Activated CD4-positive, alpha-beta T cell treated with anti-CD3 and anti-CD28 coated beads, Interleukin-2, amount 10 ng/mL, durations not matched to agents 24 days and 14 days (primary cell): ENCODE data around the gene CNTLN. TPM values are rescaled to one million over a fixed set of nuclear protein-coding genes. Genes with fewer than 3 reads are reported as not detected.
"Not testable (repeated sequence)": the region's sequence is repeated elsewhere in the genome, so short reads cannot be mapped to it uniquely, and the experiment has no call there.

Experiments used
- DNase-seq: peaks from one replicate; pipeline ENCODE4 v3.0.0; 2022
- H3K27ac Mint-ChIP-seq: one replicate; pipeline ENCODE4 v1.8.0; 2022; ENCODE audit warnings: mild to moderate bottlenecking, mixed read lengths
- H3K27me3 Mint-ChIP-seq: one replicate; pipeline ENCODE4 v1.8.0; 2022; ENCODE audit warnings: mixed read lengths
- H3K36me3 Mint-ChIP-seq: one replicate; pipeline ENCODE4 v1.8.0; 2022; ENCODE audit warnings: low read depth, mild to moderate bottlenecking, mixed read lengths
- H3K4me1 Mint-ChIP-seq: one replicate; pipeline ENCODE4 v1.8.0; 2021; ENCODE audit warnings: mixed read lengths
- H3K4me3 Mint-ChIP-seq: one replicate; pipeline ENCODE4 v1.8.0; 2022; ENCODE audit warnings: mild to moderate bottlenecking, moderate library complexity, mixed read lengths
- H3K9me3 Mint-ChIP-seq: one replicate; pipeline ENCODE4 v1.8.0; 2021; ENCODE audit warnings: mixed read lengths
- intact Hi-C: fragments of 100-400 bp; cut with micrococcal nuclease; formaldehyde crosslinking; loops from one replicate; pipeline ENCODE4 v1.15.1; 2023
- total RNA-seq: library from RNA; stranded (reverse); gene quantifications from 2 replicates; pipeline ENCODE4 v1.2.3, GENCODE V29; 2022

CNTLN gene
- total RNA-seq, 1 donor from 2014 or later, result 1.6 TPM

- no peak for DNase-seq
- Mint-ChIP-seq H3K27me3 (no peaks in the 10 kb centered on the region), H3K27ac (no peak overlapping the region), H3K36me3 (no peaks in the 10 kb centered on the region), H3K4me3 (no peak overlapping the region), H3K4me1 (no peaks in the 10 kb centered on the region), H3K9me3 (peaks cover 11% of the 10 kb centered on the region)
- intact Hi-C loops, result no loop called here
Measured at GRCh38 chr9:17367035-17367434, 232.2 kb downstream of the CNTLN start.

- H3K4me1 Mint-ChIP-seq, result no peaks in the 10 kb centered on the region
- intact Hi-C loops, result no loop called here
- H3K36me3 Mint-ChIP-seq, result no peaks in the 10 kb centered on the region
- H3K4me3 Mint-ChIP-seq, result no peak overlapping the region
- peaks cover 9% of the 10 kb centered on the region for H3K9me3 Mint-ChIP-seq
- H3K27ac Mint-ChIP-seq, result no peak overlapping the region
- H3K27me3 Mint-ChIP-seq, result no peaks in the 10 kb centered on the region
- no peak for DNase-seq
Measured at GRCh38 chr9:17380126-17380861, 245.5 kb downstream of the CNTLN start.

DNA sequence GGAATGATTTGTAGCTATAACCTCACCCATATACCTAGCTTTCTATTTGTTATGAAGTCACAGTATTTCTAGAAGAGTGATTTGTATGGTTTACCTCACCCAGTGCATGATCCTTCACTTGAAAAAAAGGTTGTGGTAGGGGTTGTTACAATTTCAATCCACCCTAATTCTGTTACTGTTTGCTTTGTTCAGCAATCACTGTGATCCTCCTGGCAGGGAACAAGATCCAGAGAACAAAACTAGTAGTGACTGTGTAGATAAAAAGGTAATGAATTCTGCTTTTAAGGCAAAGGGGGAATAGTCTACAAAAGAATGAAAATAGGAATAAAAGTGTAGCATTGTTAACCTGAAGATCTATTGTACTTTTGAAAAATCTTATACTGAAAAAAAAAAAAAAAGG is 252.7 kb downstream of the CNTLN start:
- peaks cover 3% of the 10 kb centered on the region for H3K9me3 Mint-ChIP-seq
- no peak overlapping the region for H3K27ac Mint-ChIP-seq

GRCh38 chr9:17389026-17389425 is 254.2 kb downstream of the CNTLN start:
- H3K27ac Mint-ChIP-seq, result no peak overlapping the region
- H3K4me1 Mint-ChIP-seq, result no peaks in the 10 kb centered on the region
- intact Hi-C loops, result no loop called here
- DNase-seq, result no peak
- no peak overlapping the region for H3K4me3 Mint-ChIP-seq
- no peaks in the 10 kb centered on the region for H3K27me3 Mint-ChIP-seq
- H3K36me3 Mint-ChIP-seq, result no peaks in the 10 kb centered on the region
- peaks cover 3% of the 10 kb centered on the region for H3K9me3 Mint-ChIP-seq

More for the DNA sequence above, 252.7 kb downstream of the CNTLN start:
- H3K4me1 Mint-ChIP-seq, result no peaks in the 10 kb centered on the region
- H3K27me3 Mint-ChIP-seq, result no peaks in the 10 kb centered on the region
- no peaks in the 10 kb centered on the region for H3K36me3 Mint-ChIP-seq
- intact Hi-C loops, result no loop called here
- DNase-seq, result no peak
- no peak overlapping the region for H3K4me3 Mint-ChIP-seq

- Mint-ChIP-seq H3K36me3 (no peaks in the 10 kb centered on the region), H3K27ac (no peak overlapping the region), H3K9me3 (no peaks in the 10 kb centered on the region), H3K4me3 (no peak overlapping the region), H3K27me3 (no peaks in the 10 kb centered on the region), H3K4me1 (no peaks in the 10 kb centered on the region)
- intact Hi-C loops, result no loop called here
- no peak for DNase-seq
Measured at GRCh38 chr9:17394881-17395510, 260.2 kb downstream of the CNTLN start.

GRCh38 chr9:17397166-17397728 is 262.4 kb downstream of the CNTLN start:
- H3K9me3 Mint-ChIP-seq, DNase-seq, H3K36me3 Mint-ChIP-seq, H3K27ac Mint-ChIP-seq, H3K4me3 Mint-ChIP-seq, H3K27me3 Mint-ChIP-seq, intact Hi-C loops, H3K4me1 Mint-ChIP-seq: not testable (repeated sequence)

DNA sequence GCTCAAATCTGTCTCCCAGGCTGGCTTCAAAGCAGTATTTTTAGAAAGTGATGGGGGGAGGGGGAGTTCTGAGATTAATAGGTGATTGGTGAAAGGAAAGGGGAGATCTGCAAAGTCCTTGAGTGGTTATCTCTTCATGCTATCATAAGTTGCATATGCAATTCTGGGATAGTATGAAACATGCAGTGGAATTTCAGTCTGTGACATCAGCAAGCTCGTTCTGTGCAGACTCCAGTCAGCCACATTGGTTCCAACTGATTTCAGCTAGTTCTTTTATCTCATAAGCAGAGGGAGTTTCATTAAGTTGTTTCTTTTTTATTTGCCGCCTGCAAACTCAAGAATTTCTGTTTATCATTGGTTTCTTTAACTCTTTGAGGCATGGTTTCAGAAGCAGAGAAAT is 263.5 kb downstream of the CNTLN start:
- Mint-ChIP-seq H3K27me3 (no peaks in the 10 kb centered on the region), H3K9me3 (no peaks in the 10 kb centered on the region), H3K4me1 (no peaks in the 10 kb centered on the region), H3K36me3 (no peaks in the 10 kb centered on the region), H3K4me3 (no peak overlapping the region), H3K27ac (no peak overlapping the region)
- no peak for DNase-seq
- intact Hi-C loops, result no loop called here

- peaks cover 3% of the 10 kb centered on the region for H3K9me3 Mint-ChIP-seq
- no peaks in the 10 kb centered on the region for H3K4me1 Mint-ChIP-seq
- DNase-seq, result no peak
- H3K27me3 Mint-ChIP-seq, result no peaks in the 10 kb centered on the region
- no peak overlapping the region for H3K27ac Mint-ChIP-seq
- no peaks in the 10 kb centered on the region for H3K36me3 Mint-ChIP-seq
- no peak overlapping the region for H3K4me3 Mint-ChIP-seq
- intact Hi-C loops, result no loop called here
Measured at GRCh38 chr9:17401858-17402257, 267.0 kb downstream of the CNTLN start.

GRCh38 chr9:17402309-17402708 is 267.5 kb downstream of the CNTLN start:
- H3K4me3 Mint-ChIP-seq, result no peak overlapping the region
- H3K27me3 Mint-ChIP-seq, result no peaks in the 10 kb centered on the region
- DNase-seq, result no peak
- intact Hi-C loops, result no loop called here
- no peaks in the 10 kb centered on the region for H3K4me1 Mint-ChIP-seq
- no peak overlapping the region for H3K27ac Mint-ChIP-seq
- no peaks in the 10 kb centered on the region for H3K36me3 Mint-ChIP-seq
- peaks cover 3% of the 10 kb centered on the region for H3K9me3 Mint-ChIP-seq

GRCh38 chr9:17403539-17403938 is 268.7 kb downstream of the CNTLN start:
- Mint-ChIP-seq H3K4me3 (no peak overlapping the region), H3K27ac (no peak overlapping the region), H3K27me3 (no peaks in the 10 kb centered on the region), H3K4me1 (no peaks in the 10 kb centered on the region), H3K36me3 (no peaks in the 10 kb centered on the region), H3K9me3 (peaks cover 3% of the 10 kb centered on the region)
- DNase-seq, result no peak
- intact Hi-C loops, result no loop called here

- intact Hi-C loops, result no loop called here
- H3K27ac Mint-ChIP-seq, result no peak overlapping the region
- H3K4me3 Mint-ChIP-seq, result no peak overlapping the region
- H3K4me1 Mint-ChIP-seq, result no peaks in the 10 kb centered on the region
- no peak for DNase-seq
- no peaks in the 10 kb centered on the region for H3K9me3 Mint-ChIP-seq
- H3K27me3 Mint-ChIP-seq, result no peaks in the 10 kb centered on the region
- no peaks in the 10 kb centered on the region for H3K36me3 Mint-ChIP-seq
Measured at GRCh38 chr9:17414986-17415385, 280.1 kb downstream of the CNTLN start.

GRCh38 chr9:17422994-17423680 is 288.3 kb downstream of the CNTLN start:
- Mint-ChIP-seq H3K4me1 (no peaks in the 10 kb centered on the region), H3K4me3 (no peak overlapping the region), H3K27ac (no peak overlapping the region), H3K27me3 (no peaks in the 10 kb centered on the region), H3K36me3 (no peaks in the 10 kb centered on the region), H3K9me3 (no peaks in the 10 kb centered on the region)
- no peak for DNase-seq
- intact Hi-C loops, result no loop called here

DNA sequence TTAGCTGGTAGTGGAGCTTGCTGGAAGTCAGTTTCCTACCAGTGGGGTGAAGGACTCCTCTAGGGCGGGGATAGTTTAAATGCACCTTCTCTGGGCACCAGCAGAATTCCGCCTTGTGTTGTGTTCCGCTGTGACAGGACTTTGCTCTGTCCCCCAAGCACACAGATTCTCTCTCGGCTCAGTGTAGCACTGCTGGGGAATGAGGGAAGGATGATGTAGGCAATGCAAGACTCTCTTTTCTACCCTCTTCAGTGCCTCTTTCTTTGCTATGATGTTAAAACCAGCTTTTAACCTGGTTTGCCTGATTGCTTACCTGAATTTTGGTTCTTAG is 288.8 kb downstream of the CNTLN start:
- Mint-ChIP-seq H3K27ac (no peak overlapping the region), H3K36me3 (no peaks in the 10 kb centered on the region)

GRCh38 chr9:17425384-17425783 is 290.5 kb downstream of the CNTLN start:
- intact Hi-C loops, result no loop called here
- no peak overlapping the region for H3K27ac Mint-ChIP-seq
- no peak overlapping the region for H3K4me3 Mint-ChIP-seq
- no peak for DNase-seq
- H3K9me3 Mint-ChIP-seq, result no peaks in the 10 kb centered on the region
- no peaks in the 10 kb centered on the region for H3K36me3 Mint-ChIP-seq
- H3K27me3 Mint-ChIP-seq, result no peaks in the 10 kb centered on the region
- H3K4me1 Mint-ChIP-seq, result no peaks in the 10 kb centered on the region

More for the DNA sequence above, 288.8 kb downstream of the CNTLN start:
- H3K4me3 Mint-ChIP-seq, result no peak overlapping the region
- no peaks in the 10 kb centered on the region for H3K9me3 Mint-ChIP-seq
- H3K27me3 Mint-ChIP-seq, result no peaks in the 10 kb centered on the region
- intact Hi-C loops, result no loop called here
- DNase-seq, result no peak
- H3K4me1 Mint-ChIP-seq, result no peaks in the 10 kb centered on the region
